ENCODE data around the gene SAG.

- TF ChIP-seq, protein P1, sequence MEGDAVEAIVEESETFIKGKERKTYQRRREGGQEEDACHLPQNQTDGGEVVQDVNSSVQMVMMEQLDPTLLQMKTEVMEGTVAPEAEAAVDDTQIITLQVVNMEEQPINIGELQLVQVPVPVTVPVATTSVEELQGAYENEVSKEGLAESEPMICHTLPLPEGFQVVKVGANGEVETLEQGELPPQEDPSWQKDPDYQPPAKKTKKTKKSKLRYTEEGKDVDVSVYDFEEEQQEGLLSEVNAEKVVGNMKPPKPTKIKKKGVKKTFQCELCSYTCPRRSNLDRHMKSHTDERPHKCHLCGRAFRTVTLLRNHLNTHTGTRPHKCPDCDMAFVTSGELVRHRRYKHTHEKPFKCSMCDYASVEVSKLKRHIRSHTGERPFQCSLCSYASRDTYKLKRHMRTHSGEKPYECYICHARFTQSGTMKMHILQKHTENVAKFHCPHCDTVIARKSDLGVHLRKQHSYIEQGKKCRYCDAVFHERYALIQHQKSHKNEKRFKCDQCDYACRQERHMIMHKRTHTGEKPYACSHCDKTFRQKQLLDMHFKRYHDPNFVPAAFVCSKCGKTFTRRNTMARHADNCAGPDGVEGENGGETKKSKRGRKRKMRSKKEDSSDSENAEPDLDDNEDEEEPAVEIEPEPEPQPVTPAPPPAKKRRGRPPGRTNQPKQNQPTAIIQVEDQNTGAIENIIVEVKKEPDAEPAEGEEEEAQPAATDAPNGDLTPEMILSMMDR (IDR thresholded peaks at IDR 0.05): no peak
- TF ChIP-seq POLR2A (IDR thresholded peaks at IDR 0.05): no peak
These were observed 35.6 kb downstream of the SAG start for GRCh38 chr2:233343171-233343705.

Data from lower leg skin (tissue), 3 donors.